Pulmonary artery endothelial cell (primary cell): ENCODE data around the gene PLEKHO2. TPM values are rescaled to one million over a fixed set of nuclear protein-coding genes. Genes with fewer than 3 reads are reported as not detected.

Experiments used
- DNase-seq: peaks from one replicate; pipeline ENCODE4 v3.0.0-alpha.2; 2011; ENCODE audit warnings: low read depth, low spot score
- total RNA-seq: library from RNA; depleted of rRNA; stranded (reverse); fragments of >200 nt; gene quantifications from 2 replicates; pipeline ENCODE4 v1.2.3, GENCODE V29; 2014

The PLEKHO2 gene
- total RNA-seq, 1 donor from 2014 or later, result 27.4 TPM

DNA sequence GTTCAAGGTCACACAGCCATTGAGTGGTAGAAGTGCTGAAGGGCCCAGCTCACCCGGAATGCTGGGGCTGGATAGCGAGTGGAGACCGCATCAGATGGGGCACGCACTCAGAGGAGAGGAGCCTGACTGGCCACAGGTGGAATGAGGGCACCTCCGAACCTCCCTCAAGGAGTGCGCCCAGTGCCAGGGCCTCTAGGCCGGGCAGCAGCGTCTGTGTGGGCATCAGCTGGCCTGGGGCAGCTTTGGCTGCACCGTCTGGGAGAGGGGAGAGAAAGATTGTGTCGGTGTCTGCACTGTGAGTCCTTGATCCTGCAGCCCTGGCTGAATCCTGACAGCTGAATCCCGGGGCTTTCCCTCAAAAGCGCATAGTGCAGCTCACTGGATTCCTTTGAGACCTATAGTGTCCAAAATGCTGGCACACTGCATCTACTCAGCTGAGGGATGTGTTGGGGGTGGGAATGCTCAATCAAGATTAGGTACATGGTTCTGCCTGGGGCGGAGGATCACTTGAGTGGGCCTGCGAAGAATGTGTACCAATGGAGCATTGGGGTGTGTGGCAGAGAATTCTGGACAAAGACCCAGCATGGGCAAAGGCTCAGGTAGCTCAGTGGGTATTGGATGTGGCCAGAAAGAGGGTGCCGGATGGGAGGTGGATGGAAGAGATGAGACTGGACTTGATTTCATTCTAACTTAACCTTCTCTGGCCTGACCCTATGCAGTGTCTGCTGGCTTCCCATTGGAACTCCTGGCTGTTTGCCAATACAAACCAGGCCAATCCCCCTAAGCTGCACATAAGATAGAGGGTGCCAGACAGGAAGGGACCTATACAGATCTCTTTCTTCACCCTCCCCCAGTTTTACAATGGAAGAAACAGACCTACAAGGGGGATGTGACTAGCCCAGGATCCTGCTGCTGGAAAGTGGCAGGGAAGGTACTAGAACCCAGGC lies 70.9 kb downstream of the PLEKHO2 start:
- no peak for DNase-seq

- no peak for DNase-seq
Observed at GRCh38 chr15:64915518-64916227, 74.0 kb downstream of the PLEKHO2 start.

- DNase-seq, result no peak
Observed at GRCh38 chr15:64916365-64916764, 74.7 kb downstream of the PLEKHO2 start.

- no peak for DNase-seq
Observed at GRCh38 chr15:64917211-64917610, 75.5 kb downstream of the PLEKHO2 start.

Other genes with a start within 250 kb of the PLEKHO2 start
- 0.07 TPM in 1 of 2 replicates, not detected in the other for gene RBPMS2, start 66.3 kb upstream of the PLEKHO2 start, total RNA-seq
- 8.8 and 14.7 TPM in 2 replicates for gene PIF1, start 16.3 kb upstream of the PLEKHO2 start, total RNA-seq
- gene ANKDD1A, start 70.0 kb downstream of the PLEKHO2 start, total RNA-seq, result 2.1 and 4.7 TPM in 2 replicates
- gene SPG21, start 148.0 kb downstream of the PLEKHO2 start, total RNA-seq, result 66.3 and 78.7 TPM in 2 replicates
- 14.6 and 16.1 TPM in 2 replicates for gene MTFMT, start 187.7 kb downstream of the PLEKHO2 start, total RNA-seq
- not detected in 2 replicates for gene SLC51B, start 203.5 kb downstream of the PLEKHO2 start, total RNA-seq
- not detected in 2 replicates for gene RASL12, start 226.1 kb downstream of the PLEKHO2 start, total RNA-seq
- gene KBTBD13, start 234.8 kb downstream of the PLEKHO2 start, total RNA-seq, result not detected in 2 replicates